GM21423 (cell line): Measurements from ENCODE around the gene TAS2R13.

ENCODE experiments used
- ATAC-seq: cut with Tn5 transposase; IDR thresholded peaks from one replicate; pipeline ENCODE4 v1.9.1; 2021; ENCODE audit warnings: mild to moderate bottlenecking, moderate library complexity; ENCODE audit not compliant: unreplicated experiment

The TAS2R13 gene, protein sequence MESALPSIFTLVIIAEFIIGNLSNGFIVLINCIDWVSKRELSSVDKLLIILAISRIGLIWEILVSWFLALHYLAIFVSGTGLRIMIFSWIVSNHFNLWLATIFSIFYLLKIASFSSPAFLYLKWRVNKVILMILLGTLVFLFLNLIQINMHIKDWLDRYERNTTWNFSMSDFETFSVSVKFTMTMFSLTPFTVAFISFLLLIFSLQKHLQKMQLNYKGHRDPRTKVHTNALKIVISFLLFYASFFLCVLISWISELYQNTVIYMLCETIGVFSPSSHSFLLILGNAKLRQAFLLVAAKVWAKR

GRCh38 chr12:10909462-10909861 is at the start of gene TAS2R13:
Gene TAS2R13, minus strand, starts transcription at chr12:10909562. Its CDS starts 264 bp downstream, at chr12:10909298.
- ATAC-seq: no peak

DNA sequence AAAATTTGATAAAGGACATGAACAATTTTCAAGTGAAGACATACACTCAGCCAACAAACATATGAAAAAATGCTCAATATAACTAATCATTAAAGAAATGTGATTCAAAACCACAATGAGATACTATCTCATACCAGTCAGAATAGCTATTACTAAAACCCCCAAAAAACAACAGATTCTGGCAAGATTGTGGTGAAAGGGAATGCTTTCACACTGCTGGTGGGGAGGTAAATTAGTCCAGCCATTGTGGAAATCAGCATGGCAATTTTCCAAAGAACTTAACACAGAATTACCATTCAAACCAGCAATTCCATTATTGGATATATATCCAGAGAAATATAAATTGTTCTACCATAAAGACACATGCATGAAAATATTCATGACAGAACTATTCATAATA is 48.4 kb upstream of the TAS2R13 start:
- ATAC-seq: no peak

DNA sequence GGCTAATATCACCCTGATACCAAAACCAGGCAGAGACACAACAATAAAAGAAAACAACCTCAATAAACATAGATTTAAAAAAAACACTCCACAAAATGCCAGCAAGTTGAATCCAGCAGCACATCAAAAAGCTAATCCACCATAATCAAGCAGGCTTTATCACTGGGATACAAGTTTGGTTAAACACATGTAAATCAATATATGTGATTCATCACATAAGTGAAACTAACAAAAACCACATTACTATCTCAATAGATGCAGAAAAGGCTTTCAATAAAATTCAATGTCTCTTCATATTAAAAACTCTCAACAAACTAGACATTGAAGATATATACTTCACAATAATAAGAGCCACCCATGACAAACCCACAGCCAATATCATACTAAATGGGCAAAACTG is 46.7 kb upstream of the TAS2R13 start:
- ATAC-seq: no peak

- ATAC-seq: no peak
Observed at GRCh38 chr12:10952645-10953044, 43.3 kb upstream of the TAS2R13 start.

GRCh38 chr12:10943167-10943566 is 33.8 kb upstream of the TAS2R13 start:
- no peak for ATAC-seq

GRCh38 chr12:10941916-10942607 is 32.7 kb upstream of the TAS2R13 start:
- ATAC-seq: no peak

DNA sequence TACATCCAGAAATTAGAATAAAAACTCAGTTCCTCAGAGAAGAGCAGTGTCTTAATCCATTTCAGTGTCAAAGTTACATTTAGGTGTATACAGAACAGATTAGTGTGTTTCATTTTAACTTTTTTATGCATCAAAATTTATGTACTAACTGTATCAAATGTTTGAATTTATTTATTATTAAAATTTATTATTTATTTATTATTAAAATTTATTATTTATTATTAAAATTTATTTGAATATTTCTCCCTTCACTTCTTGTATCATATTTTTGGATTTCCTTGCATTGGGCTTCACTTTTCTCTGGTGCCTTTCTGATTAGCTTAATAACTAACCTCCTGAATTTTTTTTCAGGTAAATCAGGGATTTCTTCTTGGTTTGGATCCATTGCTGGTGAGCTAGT is 32.0 kb upstream of the TAS2R13 start:
- no peak for ATAC-seq

GRCh38 chr12:10940389-10940788 is 31.0 kb upstream of the TAS2R13 start:
- ATAC-seq: no peak

DNA sequence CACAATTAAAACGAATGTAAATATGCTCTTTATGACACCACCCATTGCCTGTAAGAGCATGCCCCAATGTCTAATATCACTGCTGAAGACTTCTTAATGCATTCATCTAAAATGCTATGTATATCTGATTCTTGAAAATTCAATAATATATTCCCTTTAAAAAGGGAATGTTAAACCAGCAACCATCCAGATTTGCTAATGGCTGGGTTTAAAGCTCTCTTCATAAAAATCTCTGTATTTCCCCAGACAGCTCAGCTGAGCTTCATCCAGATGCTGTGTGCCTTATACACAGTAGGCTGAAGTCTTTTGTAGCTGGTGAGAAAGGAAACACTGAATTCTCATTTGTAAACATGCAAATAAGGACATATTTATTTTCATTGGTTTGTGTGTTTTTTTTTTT is 29.8 kb upstream of the TAS2R13 start, which contains the start of gene TAS2R14:
Gene TAS2R14, minus strand, starts transcription at position 101 of the 400 bp plus-strand sequence. Its CDS starts 56 bp downstream, at position 45.
- ATAC-seq: no peak

- no peak for ATAC-seq
Observed at GRCh38 chr12:10936506-10936905, 27.1 kb upstream of the TAS2R13 start.

DNA sequence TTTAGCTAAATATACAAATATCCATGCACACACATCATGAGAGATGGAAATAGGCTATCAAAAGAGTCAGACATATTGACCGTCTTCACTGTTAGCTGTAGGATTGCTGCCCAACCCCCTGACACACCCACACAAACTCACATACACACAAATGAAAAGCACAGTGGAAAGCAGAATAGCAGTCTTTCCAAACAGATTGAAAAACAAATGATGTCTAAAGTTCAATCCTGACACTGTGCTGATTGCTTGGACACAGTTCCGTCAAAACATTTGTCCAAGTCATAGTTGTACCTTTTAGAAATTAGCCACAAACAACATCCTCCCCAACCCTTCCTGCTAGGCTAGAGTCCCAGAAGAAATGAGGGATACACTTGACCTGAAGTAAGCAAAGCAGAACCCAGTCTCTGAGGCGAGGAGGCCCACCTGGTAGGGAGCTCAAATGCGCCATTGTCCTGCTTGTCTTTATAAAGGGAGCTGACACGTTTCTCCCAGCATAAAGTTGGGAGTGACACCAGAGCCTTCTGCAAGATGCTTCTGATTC is 19.5 kb upstream of the TAS2R13 start, which contains the start of gene PRH2:
Gene PRH2, plus strand, starts transcription at position 491 of the 541 bp plus-strand sequence. Its CDS starts 38 bp downstream, at position 529.
- no peak for ATAC-seq

- no peak for ATAC-seq
Observed at GRCh38 chr12:10926269-10926668, 16.9 kb upstream of the TAS2R13 start.

DNA sequence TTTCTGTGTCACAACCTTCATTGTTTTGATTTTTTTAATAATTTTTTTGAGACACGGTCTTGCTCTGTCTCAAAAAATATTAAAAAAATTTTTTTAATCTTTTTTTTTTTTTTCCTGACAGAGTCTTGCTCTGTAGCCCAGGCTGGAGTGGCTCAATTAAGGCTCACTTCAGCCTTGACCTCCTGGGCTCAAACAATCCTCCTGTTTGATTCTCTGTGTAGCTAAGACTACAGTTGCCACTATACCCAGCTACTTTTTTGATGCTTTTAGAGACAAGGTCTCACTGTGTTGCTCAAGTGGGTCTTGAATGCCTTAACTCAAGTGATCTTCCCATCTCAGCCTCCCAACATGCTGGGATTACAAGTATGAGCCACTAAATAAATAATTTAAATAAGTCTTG is 10.4 kb upstream of the TAS2R13 start:
- no peak for ATAC-seq

DNA sequence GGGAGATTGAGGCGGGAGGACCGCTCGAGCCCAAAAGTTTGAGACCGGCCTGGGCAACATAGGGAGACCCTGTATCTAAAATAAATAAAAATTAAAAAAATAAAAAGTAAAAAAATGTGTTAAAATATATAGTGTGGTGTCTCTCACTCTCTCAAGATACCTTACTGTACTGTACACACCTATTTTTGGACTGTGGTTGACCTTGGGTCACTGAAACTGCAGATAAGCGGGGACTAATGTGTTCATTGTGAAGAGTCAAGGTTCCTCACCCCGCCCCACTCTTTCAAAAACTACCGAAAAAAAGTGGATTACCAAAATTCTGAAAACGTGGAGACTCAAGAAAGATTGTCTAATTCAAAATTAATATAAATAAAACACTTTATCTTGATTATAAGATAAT is 1.0 kb upstream of the TAS2R13 start:
- ATAC-seq: no peak

GRCh38 chr12:10904686-10905085 is 4.7 kb downstream of the TAS2R13 start:
- no peak for ATAC-seq

- ATAC-seq: no peak
Observed at GRCh38 chr12:10901427-10901826, 7.9 kb downstream of the TAS2R13 start.

DNA sequence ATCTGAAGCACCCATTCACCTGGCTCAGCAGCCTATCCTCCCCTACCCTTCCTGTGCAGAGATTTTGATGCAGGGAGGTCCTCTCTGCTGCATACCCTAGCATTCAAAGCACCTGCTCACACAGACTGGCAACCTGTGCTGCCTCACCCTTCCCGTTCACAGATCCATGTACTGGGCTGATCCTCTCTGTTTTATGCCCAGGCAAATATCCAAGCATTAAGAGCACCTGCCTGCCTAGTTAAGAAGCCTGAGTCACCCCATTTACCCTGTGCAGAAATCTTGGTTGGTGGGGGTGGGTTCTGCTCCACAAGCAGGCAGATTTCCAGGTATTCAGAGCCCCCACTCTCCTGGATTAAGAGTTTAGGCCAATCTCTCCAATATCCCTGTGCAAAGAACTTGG is 8.4 kb downstream of the TAS2R13 start:
- ATAC-seq: no peak

DNA sequence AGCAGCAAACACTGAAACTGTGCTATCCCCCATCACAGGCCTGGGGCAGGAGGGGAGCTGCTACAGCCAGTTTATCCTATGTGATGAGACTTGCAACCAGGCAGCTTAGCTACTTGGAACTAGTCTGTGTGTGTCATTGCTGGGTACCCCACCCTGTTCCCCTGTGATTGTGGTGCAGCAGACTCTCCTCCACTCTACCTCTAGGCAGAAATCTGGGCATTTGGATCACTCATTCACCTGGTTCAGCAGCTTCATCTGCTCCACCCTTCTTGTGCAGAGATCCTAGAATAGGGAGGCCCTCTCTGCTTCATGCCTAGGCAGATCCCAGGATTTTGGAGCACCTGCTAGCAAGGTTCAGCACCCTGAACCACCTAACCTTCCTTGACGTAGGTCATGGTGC is 8.8 kb downstream of the TAS2R13 start:
- no peak for ATAC-seq

DNA sequence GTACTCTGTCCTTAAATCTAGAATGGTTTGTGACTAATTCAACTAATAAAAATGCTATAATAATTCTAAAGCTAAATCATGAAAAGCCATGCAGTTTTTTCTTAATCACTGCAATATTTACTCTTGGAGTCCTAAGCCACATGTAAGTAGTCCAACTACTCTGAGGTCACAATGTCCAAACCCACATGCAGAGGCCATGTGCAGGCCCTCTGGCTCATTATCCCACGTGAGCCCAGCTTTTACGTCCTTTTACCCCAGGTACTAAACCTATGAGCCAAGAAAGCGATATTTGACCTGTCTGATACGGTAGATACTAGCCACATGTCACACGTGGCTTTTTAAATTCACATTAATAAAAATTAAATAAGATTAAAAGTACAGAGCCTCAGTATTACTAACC is 12.5 kb downstream of the TAS2R13 start:
- ATAC-seq: no peak

GRCh38 chr12:10891937-10892336 is 17.4 kb downstream of the TAS2R13 start:
- ATAC-seq: no peak

DNA sequence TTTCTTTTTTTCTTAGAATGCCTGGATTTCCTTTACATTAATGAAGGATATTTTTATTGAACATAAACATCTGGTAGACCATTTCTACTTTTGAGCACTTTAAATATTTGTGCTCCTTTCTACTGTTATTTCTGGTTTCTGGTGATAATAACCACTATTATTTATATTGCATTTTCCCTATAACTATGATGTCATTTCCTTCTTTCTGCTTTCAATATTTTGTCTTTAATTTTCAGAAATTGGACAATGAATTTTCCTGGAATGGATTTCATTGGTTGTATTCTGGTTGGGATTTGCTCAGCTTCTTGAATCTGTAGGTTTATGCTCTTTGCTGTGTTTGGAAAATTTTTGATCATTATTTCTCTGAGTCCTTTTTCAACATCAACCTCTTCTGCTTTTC is 20.1 kb downstream of the TAS2R13 start:
- ATAC-seq: no peak
